ENCODE measurements around the gene USP32.
A peak's percentile ranks its signal among the peaks of the same experiment; 100 is the strongest.
"Not testable (repeated sequence)": the region's sequence is repeated elsewhere in the genome, so short reads cannot be mapped to it uniquely, and the experiment has no call there.

The USP32 gene, protein sequence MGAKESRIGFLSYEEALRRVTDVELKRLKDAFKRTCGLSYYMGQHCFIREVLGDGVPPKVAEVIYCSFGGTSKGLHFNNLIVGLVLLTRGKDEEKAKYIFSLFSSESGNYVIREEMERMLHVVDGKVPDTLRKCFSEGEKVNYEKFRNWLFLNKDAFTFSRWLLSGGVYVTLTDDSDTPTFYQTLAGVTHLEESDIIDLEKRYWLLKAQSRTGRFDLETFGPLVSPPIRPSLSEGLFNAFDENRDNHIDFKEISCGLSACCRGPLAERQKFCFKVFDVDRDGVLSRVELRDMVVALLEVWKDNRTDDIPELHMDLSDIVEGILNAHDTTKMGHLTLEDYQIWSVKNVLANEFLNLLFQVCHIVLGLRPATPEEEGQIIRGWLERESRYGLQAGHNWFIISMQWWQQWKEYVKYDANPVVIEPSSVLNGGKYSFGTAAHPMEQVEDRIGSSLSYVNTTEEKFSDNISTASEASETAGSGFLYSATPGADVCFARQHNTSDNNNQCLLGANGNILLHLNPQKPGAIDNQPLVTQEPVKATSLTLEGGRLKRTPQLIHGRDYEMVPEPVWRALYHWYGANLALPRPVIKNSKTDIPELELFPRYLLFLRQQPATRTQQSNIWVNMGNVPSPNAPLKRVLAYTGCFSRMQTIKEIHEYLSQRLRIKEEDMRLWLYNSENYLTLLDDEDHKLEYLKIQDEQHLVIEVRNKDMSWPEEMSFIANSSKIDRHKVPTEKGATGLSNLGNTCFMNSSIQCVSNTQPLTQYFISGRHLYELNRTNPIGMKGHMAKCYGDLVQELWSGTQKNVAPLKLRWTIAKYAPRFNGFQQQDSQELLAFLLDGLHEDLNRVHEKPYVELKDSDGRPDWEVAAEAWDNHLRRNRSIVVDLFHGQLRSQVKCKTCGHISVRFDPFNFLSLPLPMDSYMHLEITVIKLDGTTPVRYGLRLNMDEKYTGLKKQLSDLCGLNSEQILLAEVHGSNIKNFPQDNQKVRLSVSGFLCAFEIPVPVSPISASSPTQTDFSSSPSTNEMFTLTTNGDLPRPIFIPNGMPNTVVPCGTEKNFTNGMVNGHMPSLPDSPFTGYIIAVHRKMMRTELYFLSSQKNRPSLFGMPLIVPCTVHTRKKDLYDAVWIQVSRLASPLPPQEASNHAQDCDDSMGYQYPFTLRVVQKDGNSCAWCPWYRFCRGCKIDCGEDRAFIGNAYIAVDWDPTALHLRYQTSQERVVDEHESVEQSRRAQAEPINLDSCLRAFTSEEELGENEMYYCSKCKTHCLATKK (N-terminal part only)

DNA sequence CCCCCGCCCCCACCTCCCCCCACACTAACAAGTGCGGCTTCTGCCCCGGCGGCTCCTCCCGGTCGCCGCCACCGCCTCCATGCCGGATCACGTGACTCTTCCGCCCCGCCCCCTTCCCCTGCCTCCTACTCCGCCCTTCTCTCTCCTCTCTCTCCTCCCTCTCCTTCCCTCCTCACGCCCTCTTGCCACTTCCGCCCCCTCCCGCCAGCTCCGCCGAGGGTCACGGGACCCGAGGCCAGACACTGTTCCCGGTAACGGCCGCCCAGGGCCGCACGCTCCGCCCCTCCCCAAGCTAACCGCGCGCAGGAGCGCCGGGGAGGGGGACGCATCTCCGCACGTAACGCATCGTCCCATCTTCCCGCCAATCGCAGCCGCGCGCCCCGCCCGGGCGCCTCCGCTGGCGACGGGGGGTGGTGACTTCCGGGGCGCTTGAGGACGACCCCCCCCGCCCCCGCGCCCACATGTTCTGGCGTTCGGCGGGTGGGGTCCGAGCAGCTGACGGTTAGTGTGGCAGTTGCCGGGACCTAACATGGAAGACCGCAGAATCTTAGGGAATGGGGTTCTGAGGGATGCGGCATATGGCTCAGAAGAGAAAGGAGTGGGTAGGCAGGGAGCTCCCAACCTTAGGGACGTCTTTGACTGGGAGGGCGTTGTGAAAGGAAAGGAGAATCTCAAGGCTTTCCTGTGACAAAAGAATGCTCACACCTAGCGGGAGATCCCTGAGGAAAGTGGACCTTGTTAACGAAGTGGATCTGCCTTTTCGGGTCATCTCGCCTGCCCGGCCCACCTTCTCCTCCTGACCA lies at the start of gene USP32:
TSS of gene USP32 (minus strand) at position 92 of the 803 bp plus-strand sequence. CDS start 194 bp downstream, outside the sequence.
- peak; percentile 96 for DNase-seq

DNA sequence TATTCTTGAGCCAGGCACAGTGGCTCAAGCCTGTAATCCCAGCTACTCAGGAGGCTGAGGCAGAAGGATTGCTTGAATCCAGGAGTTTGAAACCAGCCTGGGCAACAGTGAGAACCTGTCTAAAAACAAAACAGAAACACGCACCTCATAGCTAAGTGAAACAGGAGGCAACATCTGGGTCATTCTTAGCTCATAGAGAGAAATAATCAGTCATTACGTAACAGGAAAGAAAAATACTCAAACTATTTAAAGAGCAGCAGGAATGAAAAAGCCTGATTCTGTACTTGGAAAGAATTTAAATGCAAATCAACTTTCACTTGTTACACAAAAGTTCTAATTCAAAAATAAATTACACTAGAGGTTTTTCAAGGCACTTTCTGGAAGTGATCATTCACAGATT lies 47.6 kb upstream of the USP32 start:
- DNase-seq = no peak

DNA sequence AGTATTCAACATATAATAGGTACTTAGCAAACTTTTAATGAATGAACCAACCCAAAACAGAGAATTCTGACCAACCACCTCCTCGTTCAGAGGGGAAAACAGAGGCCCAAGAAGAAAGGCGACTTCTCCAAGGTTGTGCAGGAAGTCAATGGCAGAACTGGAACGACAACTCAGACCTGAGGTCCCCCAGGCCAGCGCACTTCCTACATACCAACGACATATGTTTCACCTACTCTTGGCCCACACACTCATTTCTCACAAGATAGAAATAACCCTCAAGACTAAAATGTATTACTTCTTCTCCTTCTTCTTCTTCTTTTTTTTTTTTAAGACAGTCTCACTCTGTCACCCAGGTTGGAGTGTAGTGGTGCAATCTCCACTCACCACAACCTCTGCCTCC lies 44.7 kb upstream of the USP32 start:
- no peak for DNase-seq

DNA sequence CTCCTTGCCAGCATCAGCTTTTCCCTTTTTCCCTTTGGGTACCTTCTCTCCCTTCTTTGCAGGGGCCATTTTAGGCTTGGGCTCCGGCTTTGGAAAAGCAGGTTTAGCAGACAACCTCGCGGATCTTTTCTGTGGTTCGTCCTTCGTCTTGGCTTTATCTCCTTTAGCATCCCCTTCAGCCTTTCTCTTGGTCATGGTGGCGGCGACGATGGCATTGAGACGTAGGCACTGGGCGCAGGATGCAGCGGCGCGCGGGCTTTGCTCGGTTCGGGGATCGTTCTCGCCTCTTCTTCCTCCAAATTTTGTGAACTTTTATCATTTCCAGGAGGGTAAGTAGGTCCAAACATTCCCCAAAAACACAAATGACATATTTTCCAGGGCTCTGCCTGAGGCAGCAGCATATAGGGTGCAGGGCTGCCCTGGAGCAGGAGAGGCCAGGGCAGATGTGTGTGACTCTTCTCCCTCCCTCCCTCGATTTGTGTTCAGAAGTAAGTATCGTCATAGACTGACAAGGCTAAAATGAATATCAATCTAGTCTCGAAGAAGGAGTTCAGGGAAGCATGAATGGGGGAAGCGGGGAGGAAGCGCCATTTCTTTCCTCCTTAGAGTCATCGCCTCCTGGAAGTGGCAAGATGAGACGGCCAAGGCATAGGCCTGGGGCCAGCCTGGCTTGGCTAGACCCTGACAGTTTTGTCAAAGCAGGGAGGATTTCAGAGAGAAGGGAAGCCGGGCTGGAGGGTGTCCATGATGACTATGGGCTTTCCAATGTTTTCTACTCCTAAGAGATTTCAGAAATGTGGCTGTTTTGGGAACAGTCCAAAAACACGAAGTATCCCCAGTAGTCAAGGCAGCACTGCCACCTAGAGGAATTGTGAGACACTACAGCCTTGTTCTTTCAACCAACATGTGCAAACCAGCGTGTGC lies 43.6 kb upstream of the USP32 start:
- peak; percentile 5 to 82 for DNase-seq

DNA sequence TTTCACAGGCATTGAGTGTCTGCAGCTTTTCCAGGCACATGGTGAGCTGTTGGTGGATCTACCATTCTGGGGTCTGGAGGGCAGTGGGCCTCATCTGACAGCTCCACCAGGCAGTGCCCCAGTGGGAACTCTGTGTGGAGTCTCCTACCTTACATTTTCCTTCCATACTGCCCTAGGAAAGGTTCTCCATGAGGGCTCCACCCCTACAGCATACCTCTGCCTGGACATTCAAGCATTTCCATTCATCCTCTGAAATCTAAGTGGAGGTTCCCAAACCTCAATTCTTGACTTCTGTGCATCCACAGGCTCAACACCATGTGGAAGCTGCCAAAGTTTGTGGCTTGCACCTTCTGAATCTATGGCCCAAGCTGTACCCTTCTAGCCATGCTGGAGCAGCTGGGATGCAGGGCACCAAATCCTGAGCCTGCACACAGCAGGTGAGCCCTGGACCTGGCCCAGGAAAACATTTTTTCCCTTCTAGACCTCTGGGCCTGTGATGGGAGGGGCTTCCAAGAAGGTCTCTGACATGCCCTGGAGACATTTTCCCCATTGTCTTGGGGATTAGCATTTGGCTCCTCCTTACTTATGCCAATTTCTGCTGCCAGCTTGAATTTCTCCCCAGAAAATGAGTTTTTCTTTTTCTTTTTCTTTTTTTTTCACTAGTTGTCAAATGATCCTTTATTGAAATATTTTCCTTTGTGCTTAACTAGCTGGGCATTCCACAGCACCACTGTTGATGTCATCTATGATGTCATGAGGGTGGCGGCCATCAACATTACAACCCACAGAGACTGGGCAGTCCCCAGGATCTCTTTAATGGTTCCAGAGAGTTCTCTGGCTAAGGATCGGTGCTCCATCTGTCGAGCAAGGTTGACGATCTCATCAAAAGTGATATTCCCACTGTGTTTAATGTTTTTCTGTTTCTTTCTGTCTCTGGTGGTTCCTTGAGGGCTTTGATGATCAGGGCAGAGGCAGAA lies 41.4 kb upstream of the USP32 start:
- not testable (repeated sequence) for DNase-seq

DNA sequence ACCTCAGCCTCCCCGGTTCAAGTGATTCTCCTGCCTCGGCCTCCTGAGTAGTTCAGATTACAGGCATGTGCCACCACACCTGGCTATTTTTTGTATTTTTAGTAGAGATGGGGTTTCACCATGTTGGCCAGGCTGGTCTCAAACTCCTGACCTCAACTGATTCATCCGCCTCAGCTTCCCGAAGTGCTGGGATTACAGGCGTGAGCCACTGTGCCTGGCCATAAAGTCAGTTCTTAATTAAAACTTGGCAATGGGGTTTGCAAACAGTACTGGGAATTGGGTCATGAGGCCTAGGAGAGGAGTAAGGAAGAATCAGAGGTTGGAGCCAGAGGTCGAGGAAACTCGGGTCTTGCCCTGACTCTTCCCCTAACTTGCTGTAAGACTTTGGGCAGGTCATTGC lies 38.6 kb upstream of the USP32 start:
- DNase-seq = not testable (repeated sequence)

DNA sequence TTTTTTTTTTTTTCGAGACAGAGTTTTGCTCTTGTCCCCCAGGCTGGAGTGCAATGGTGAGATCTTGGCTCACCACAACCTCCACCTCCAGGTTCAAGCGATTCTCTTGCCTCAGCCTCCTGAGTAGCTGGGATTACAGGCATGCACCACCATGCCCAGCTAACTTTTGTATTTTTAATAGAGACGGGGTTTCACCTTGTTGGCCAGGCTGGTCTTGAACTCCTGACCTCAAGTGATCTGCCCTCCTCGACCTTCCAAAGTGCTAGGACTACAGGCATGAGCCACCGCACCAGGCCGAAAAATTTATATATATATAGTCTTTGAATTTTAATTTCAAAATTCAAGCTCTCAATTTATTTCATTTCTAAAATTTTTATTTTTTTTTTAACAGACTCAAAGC lies 36.6 kb upstream of the USP32 start:
- not testable (repeated sequence) for DNase-seq

DNA sequence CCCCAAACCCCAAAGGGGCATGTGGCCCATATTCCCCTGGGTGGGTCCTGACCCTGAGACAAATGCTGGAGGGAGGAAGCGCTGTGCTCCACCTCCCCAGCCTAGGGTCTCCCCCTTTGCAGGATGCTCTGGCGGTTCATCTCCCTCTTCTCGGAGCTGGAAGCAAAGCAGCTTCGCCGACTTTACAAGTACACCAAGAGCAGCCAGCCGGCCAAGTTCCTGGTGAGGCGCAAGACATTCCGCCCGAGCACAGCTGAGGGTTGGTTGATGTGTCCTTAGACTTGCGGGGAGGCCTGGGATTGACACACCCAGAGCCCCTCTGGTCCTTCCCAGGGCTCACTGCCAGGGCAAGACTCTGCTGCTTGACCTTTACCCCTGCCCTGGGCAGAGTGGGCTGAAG lies 34.7 kb upstream of the USP32 start:
- DNase-seq = no peak

DNA sequence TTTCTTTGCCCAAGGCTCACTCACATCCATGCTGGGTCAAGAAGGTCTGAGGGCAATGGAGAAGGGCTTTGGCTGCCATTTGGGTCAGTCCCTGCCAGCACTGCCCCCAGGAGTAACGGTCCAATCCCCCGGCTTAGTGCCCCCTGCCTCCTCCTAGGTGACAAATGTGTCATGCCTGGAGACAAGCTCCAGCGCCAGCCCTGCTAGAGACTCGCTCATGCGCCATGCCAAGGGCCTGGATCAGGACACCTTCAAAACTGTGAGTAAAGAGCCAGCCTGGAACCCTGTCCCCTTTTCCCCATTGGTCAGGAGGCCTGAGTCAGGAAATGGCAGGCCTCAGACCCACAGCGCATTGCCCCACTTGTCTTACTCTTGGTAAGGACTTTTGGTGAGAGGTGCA lies 33.7 kb upstream of the USP32 start:
- DNase-seq = no peak

DNA sequence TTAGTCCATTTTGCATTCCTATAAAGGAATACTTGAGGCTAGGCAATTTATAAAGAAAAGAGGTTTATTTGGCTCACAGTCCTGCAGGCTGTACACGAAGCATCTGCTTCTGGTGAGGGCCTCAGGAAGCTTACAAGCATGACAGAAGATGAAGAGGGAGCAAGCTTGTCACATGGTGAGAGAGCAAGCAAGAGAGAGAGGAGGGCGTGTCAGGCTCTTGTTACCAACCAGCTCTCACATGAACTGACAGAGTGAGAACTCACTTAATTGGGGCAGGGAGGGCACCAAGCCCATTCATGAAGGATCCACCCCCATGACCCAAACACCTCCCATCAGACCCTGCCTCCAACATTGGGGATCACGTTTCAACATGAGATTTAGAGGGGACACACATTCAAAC lies 31.9 kb upstream of the USP32 start:
- no peak for DNase-seq

DNA sequence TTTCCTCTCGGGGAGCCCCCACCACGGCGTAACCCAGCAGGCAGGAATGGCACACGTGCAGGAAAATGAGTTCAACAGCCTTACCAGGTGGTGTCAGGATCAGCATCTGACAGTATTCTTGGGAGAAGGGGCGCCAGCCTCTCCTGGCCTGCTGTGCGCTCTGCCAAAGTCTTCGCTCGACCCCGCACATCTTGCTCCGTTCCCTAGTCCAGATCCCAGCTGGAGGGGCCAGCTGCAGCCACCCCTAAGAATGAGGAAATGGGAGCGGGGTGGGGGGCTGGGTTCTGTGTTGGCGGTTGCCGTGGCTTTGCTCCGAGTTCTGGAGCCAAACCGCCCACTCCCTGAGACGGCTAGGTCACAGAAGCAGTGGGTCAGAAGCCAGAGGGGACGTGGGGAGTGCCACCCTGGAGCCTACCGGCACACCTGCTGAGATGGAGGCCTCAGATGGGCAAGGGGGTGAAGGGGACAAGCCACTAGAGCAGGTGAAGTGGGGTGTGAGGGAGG lies 30.3 kb upstream of the USP32 start, which contains the start of gene CHCT1:
TSS of gene CHCT1 (plus strand) at position 328 of the 504 bp plus-strand sequence. CDS start at position 432, 104 bp downstream.
- DNase-seq = no peak

DNA sequence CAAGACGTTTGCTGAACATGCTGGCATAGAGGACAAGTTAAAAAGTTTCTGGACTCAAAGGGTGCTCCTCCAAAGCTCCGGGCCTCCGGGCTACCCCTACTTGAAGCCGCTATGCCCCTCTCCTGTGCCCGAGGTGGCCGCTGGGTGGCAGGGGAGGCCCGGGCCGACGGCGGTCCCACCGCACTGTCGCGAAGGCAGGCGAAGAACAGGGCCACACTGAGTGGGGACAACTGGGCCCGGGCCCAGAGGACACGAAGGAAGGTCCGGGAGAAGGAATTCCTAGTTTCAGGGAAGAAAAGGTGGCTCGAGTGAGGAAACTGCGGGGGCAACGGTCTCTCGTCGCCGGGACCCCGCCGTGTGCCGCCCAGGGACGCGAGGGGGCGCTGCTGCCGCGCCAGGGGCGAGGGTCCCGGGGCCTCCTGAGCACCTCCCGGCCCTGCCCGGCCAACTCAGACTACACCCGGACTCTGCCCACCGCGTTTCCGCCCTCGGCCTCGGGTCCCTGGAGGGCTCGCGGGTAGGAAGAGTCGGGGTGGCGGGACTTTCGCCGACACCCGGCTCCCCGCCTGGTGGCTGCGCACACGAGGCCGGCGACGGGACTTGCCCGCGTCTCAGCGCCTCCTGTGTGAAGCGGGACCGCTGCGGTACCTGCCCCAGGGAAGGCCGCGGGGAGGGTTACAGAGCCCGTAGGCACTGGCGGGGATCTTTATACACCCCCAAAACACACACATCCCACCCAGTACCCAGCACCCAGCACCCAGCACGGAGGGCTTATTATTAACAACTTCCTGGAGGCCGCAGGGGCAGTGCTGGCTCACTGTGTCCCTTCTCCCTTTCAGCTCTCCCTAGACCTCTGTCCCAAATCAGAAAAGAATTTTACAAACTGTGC lies 29.6 kb upstream of the USP32 start:
- peak; percentile 65 to 74 for DNase-seq

DNA sequence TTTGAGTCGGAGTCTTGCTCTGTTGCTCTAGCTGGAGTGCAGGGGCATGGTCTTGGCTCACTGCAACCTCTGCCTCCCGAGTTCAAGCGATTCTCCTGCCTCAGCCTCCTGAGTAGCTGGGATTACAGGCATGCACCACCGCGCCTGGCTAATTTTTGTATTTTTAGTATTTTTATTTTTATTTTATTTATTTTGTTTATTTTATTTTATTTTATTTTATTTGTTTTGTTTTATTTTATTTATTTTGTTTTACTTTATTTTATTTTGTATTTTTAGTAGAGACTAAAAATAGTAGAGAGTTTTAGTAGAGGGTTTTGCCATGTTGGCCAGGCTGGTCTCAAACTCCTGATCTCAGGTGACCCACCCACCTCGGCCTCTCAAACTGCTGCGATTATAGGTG lies 27.9 kb upstream of the USP32 start:
- DNase-seq = not testable (repeated sequence)

DNA sequence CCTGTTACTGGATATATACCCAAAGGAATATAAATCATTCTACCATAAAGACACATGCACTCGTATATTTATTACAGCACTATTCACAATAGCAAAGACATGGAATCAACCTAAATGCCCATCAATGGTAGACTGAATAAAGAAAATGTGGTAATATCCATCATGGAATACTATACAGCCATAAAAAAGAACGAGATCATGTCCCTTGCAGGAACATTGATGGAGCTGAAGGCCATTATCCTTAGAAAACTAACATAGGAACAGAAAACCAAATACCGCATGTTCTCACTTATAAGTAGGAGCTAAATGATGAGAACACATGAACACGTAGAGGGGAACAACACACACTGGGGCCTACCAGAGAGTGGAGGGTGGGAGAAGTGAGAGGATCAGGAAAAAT lies 27.1 kb upstream of the USP32 start:
- DNase-seq = not testable (repeated sequence)

DNA sequence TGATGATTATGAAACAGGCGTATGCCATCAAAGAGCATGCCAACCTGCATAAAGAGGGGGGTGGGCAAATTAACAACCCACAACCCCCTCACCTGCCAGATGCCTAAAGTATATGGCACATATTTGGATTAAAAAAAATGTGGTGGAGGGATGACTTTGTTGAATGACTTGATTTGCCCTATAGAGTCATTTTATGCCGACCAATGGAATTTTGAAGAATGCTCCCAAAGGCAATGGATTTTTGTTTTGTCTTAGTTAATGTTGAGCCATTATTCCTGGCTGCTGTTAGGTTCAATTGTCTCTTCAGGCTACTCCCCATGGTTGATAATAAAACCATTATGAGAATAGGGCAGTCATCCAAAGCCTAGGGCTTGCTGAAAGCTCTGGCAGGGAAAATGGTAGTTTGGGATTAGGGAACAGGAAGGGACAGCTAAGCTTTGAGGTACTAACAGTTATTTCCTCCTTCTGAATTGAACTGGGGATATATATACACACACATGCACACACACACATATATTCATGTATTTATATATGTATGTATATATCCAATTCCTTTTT lies 24.5 kb upstream of the USP32 start:
- DNase-seq = no peak

DNA sequence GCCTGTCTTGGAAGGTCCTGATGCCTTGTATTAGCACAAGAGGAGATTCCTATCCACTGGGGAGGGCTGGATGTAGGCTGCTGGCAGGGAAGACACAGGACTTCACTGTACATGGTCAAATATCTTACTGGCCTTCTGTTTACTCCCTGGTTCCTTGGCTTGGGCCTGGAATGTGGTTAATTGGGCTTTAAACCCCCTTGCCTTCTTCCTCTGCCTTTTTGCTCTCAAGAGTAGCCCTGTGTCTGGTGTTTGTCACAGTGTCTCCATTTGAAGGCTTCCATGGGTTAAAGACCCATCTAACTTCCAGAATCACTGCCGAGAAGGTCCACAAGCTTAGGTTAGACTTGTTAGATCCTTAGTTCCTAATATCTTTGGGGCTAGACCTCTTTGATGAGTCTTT lies 23.2 kb upstream of the USP32 start:
- DNase-seq = no peak

DNA sequence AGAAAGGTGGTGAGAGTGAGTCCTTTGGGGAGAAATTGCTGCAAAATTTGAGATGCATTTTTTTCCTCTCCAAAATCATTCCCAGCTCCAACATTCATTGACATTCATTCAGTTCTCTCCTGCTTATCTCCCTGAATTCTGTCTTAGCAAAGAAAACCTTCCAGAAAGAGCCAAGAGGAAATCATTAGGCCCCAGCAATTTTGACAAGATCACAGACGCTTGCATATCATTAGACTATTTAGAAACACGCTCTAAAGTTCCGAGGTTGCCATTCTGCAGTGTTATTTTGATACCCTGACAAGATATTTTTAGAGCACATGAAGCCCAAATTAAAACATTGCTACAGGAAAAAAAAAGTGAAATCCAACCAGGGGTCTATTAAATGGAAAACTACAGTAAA lies 20.8 kb upstream of the USP32 start:
- DNase-seq = no peak

DNA sequence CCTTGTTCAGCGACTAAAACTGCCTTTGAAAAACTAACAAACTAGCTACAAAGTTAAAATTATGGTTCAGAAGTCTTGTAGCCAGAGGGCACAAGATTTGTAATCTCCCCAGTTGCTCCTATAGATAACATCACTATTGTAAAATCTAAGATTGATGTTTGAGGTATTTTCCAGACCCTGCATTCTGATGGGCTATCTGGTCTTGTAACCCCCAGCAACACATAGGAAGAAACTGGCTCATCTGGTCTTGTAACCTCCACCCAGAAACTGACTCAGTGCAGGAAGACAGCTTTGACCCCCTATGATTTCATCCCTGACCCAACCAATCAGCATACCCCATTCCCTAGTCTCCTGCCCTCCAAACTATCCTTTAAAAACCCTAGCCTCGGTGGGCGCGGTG lies 18.1 kb upstream of the USP32 start:
- DNase-seq = no peak
